ENCODE results near the gene UVRAG.

- TF ChIP-seq CREB1 (IDR thresholded peaks at IDR 0.05; ENCODE audit: low read depth) (no peak), CEBPB (IDR thresholded peaks at IDR 0.05) (no peak), YY1 (IDR thresholded peaks at IDR 0.05; ENCODE audit: low read depth) (no peak), MAX (IDR thresholded peaks at IDR 0.05) (no peak), RAD21 (IDR thresholded peaks at IDR 0.05; ENCODE audit: low read depth) (no peak), EP300 (IDR thresholded peaks at IDR 0.05; ENCODE audit: borderline replicate concordance) (no peak), EGR1 (IDR thresholded peaks at IDR 0.05) (no peak), REST (IDR thresholded peaks at IDR 0.05; ENCODE audit: low read depth) (no peak), FOXM1 (IDR thresholded peaks at IDR 0.05; ENCODE audit: borderline replicate concordance, low read depth) (no peak), TAF1 (IDR thresholded peaks at IDR 0.05; ENCODE audit: low read depth) (no peak)
Measured at GRCh38 chr11:75836417-75836816, 21.4 kb downstream of the UVRAG start.

All from Ishikawa (cell line).